Measurements from ENCODE around the gene KRTAP5-5.
"Not testable (repeated sequence)": the region's sequence is repeated elsewhere in the genome, so short reads cannot be mapped to it uniquely, and the experiment has no call there.

The KRTAP5-5 gene, protein sequence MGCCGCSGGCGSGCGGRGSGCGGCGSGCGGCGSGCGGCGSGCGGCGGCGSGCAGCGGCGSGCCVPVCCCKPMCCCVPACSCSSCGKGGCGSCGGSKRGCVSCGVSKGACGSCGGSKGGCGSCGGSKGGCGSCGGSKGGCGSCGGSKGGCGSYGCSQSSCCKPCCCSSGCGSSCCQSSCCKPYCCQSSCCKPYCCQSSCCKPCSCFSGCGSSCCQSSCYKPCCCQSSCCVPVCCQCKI

GRCh38 chr11:1629326-1630185 lies at the start of gene KRTAP5-5:
KRTAP5-5 (plus strand) TSS chr11:1629775; CDS start chr11:1629841, 66 bp downstream.
- no peak for DNase-seq (ENCODE audit: low spot score)

GRCh38 chr11:1581976-1582375 lies 47.6 kb upstream of the KRTAP5-5 start:
- no peak for DNase-seq (ENCODE audit: low spot score)

DNA sequence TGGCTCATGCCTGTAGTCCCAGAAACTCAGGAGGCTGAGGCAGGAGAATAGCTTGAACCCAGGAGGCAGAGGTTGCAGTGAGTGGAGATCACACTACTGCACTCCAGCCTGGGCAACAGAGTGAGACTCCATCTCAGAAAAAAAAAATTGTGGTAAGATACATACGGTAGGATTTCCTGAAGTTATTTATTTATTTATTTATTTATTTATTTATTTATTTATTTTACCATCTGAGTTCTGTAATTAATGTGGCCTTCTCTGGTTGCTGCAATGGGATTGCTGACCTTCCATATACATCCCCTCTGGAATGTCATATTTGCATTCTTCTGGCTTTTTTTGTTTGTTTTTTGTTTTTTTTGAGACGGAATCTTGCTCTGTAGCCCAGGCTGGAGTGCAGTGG lies 46.7 kb upstream of the KRTAP5-5 start:
- DNase-seq (ENCODE audit: low spot score): not testable (repeated sequence)

GRCh38 chr11:1584661-1585370 lies 44.8 kb upstream of the KRTAP5-5 start, which contains the start of gene KRTAP5-1:
KRTAP5-1 (minus strand) TSS chr11:1585283; CDS start chr11:1585249, 34 bp downstream.
- DNase-seq (ENCODE audit: low spot score): not testable (repeated sequence)

DNA sequence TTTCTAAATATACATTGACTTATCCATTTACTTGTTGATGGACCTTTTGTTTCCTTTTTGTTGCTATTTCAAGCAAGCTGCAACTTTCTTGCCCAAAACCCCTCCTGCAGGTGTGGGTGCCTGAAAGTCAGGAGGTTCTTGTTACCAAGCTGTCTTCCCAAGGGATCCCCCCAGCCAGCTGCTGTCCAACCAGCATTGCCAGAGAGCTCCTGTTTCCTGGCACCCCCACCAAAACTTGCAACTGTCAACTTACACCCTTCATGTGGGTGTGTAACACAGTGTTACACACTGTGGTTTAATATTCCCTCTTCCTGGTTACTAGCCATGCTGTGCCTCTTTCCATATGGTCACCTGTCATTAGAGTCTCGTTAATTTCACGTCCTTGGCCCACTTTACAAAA lies 42.9 kb upstream of the KRTAP5-5 start:
- no peak for DNase-seq (ENCODE audit: low spot score)

DNA sequence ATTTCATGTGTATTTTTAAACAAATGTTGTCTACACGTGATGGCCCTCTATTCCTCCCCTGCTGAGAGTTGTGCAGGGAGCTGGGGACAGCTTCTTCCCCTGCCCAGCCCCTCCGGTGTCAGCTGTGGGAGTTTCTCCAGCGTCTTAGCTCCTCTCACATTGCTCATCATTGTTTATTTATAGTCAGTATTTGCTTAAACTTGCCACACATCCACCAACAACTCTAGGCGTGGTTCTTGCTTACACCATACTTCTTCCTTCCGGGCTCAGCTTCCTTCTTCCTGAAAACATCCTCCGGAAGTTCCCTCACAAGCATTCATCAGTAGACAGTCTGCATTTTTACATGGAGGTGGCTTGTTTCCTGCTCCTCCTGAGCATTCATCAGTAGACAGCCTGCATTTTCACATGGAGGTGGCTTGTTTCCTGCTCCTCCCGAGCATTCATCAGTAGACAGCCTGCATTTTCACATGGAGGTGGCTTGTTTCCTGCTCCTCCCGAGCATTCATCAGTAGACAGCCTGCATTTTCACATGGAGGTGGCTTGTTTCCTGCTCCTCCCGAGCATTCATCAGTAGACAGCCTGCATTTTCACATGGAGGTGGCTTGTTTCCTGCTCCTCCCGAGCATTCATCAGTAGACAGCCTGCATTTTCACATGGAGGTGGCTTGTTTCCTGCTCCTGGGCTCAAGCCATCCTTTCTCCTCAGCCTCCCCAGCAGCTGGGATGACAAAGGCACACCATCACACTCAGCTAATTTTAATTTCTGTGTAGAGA lies 40.2 kb upstream of the KRTAP5-5 start:
- DNase-seq (ENCODE audit: low spot score): peak; percentile 90

DNA sequence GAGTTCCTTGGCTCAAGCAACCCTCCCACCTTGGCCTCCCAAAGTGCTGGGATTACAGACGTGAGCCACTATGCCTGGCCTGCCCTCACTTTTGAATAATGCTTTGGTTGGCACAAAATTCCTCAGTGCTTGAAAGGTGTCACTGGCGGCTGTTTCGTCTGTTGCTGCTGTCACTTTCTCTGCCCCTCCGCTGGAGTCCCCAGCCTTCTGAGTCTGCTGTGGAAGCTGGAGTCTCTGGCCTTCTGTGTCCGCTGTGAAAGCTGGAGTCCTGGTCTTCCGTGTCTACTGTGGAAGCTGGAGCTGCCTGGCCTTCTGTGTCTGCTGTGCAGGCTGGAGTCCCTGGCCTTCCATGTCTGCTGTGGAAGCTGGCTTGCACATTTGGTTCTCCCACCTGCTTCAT lies 39.6 kb upstream of the KRTAP5-5 start:
- DNase-seq (ENCODE audit: low spot score): no peak

- DNase-seq (ENCODE audit: low spot score): no peak
Observed at GRCh38 chr11:1592628-1593027, 36.9 kb upstream of the KRTAP5-5 start.

DNA sequence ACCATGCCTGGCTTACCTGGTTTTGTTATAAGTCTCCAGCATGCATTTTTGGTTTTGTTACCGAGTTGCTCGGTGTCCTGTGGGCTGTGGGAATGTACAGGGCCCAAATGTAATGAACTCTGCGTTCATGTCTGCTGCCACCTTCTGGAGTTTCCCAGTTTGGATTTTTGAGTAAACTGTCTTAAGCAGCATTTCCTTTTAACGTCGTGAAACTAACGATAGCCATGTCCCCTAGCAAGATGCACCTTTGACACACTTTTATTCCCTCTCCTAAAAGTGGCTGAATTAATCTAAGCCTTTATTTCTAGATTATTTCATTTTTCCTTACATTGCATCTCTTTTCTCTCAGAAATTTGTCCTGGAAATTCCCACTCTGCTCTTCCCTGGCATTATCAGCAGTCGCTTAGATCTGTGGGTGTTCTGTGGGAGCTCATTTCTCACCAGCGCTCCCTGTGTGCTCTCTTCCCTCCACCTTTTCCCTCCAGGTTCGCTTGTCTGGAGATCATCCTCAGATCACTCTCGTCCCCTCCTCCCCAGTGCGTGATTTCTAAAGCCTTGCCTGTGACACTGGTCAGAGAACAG lies 33.5 kb upstream of the KRTAP5-5 start:
- peak; percentile 11 for DNase-seq (ENCODE audit: low spot score)

GRCh38 chr11:1596576-1597121 lies 32.9 kb upstream of the KRTAP5-5 start:
- not testable (repeated sequence) for DNase-seq (ENCODE audit: low spot score)

DNA sequence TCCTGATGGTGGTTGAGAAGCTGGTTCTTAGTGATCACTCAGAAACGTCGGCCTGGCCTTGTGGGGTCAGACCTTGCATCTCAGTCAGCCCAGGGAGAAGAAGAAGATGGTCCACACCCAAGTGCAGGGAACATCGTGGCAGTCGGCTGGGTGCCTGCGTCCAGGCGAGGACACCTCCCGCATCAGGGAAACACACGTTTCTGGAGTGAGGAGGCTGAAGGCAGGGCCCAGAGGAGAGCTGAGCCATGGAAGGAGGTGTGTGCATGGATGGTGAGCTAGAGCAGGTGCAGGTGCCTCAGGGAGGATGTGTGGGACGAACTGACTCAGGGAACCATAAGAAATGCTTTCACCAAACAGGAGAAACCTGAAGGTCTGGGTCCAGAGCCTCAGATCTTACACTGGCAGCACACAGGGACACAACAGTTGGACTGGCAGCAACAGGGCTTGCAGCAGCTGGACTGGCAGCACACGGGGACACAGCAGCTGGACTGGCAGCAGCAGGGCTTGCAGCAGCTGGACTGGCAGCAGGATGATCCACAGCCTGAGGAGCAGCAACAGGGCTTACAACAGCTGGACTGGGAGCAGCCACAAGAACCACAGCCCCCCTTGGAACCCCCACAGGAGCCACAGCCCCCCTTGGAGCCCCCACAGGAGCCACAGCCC lies 32.1 kb upstream of the KRTAP5-5 start:
- no peak for DNase-seq (ENCODE audit: low spot score)

GRCh38 chr11:1597994-1598380 lies 31.6 kb upstream of the KRTAP5-5 start, which contains the start of gene KRTAP5-2:
KRTAP5-2 (minus strand) TSS chr11:1598294; CDS start chr11:1598250, 44 bp downstream.
- no peak for DNase-seq (ENCODE audit: low spot score)

DNA sequence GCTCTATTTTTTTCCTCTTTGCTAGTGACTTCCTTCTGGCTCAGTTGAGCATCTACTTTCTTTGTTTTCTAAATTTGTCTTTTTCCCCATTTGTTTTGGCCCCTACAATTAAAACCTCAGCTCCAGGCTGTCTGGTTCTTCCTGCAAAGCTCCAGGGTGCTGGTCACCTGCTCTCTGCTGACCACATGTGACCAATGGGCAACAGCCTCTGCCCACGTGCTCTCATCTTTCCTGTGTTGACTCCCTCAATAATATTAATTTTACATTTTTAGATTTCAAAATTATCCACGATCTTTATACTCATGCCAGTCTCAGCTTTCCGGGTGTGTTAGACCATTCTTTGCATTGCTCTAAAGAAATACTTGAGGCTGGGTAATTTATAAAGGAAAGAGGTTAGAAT lies 31.2 kb upstream of the KRTAP5-5 start:
- not testable (repeated sequence) for DNase-seq (ENCODE audit: low spot score)

- DNase-seq (ENCODE audit: low spot score): no peak
Observed at GRCh38 chr11:1598816-1599215, 30.8 kb upstream of the KRTAP5-5 start.

DNA sequence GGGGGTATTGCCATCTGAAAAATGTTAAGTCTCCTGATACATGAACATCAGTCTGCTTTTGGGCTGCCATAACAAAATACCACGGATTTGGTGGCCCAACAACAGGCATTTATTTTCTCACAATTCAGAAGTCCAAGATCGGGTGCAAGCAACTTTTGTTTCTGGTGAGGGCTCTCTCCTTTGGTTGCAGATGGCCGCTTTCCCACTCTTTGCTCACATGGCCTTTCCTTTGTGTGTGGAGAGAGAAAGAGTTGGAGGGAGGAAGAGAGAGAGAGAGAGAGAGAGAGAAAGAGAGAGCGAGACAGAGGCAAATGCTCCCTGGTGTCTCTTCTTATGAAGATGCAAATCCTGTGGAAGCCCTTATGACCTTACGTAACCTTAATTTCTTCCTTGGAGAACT lies 28.9 kb upstream of the KRTAP5-5 start:
- no peak for DNase-seq (ENCODE audit: low spot score)

DNA sequence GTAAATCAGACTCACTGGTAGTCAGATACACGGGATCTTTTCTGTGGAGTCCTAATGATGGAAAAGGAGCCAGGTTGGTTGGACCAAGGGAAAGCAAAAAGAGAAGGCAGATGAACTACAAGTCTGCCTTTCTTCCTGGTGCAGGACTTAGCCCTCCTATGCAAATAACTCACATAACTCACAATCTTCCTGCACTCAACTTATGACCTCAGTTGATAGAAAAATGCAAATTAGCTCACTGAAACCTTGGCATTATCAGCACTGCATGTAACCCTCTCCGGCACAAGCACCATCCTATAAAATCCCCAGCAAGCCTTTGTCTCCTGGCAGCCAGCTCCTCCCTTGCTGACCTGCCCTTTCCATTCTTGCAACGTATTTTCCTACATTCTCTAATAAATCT lies 27.9 kb upstream of the KRTAP5-5 start:
- DNase-seq (ENCODE audit: low spot score): not testable (repeated sequence)

DNA sequence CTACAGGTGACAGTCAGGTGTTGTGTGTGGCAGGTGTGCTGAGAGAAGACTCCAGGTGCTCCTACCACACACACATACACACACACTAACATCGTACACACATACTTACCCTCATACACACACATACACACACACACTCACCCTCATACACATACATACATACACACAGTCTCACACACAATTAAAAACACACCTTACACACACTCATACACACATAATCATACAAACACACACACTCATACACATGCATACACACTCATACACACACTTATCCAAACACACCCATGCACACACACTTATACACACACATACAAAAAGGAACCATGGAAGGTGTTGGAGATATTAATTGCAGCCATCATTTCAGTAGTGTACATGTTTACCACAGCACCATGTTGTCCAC lies 25.9 kb upstream of the KRTAP5-5 start:
- no peak for DNase-seq (ENCODE audit: low spot score)

DNA sequence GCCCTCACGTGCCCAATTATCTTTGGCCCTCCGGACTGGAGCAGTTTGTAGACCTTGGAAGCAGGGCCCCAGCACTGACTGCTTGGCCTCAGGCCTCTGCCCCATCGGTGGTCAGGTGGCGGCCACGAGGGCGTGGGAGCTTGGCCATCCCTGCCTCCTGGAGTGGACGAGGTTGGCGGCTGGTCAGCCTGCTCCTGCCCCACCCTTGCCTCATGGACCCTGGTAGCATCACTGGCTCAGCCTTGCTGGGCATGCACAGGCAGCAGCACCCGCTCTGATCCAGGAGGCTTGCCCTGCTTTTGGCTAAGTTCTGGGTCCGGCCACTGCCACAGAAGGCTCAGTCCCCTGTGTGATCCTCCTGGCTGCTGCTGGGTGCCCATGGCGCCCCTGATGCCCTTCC lies 25.4 kb upstream of the KRTAP5-5 start:
- DNase-seq (ENCODE audit: low spot score): no peak

GRCh38 chr11:1604711-1605110 lies 24.9 kb upstream of the KRTAP5-5 start:
- no peak for DNase-seq (ENCODE audit: low spot score)

DNA sequence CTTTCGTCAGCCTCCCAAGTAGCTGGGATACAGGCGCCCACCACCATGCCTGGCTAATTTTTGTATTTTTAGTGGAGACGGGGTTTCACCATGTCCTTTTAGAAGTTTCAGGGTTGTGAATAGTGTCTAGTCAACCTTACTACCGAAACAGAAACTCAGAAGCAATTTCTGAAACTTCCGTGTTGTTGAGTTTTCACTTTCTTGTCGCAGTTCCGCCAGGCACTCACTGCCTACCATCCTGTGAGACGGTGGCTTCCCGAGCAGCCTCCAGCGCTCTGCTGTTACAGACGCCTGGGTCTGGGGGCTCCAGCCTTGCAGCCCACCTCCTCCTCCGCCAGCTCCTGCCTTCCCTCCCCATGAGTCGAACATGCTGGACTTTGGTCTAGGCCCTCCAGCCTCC lies 23.7 kb upstream of the KRTAP5-5 start:
- DNase-seq (ENCODE audit: low spot score): not testable (repeated sequence)

Measured in kidney capillary endothelial cell (primary cell).